ENCODE results near the gene PF4V1. TPM values are rescaled to one million over a fixed set of nuclear protein-coding genes. Genes with fewer than 3 reads are reported as not detected.

The PF4V1 gene
- polyA plus RNA-seq, 2 of the 4 experiments (the other 2 are of a cell fraction), result not detected

- DNase-seq (ENCODE audit: low read depth in 1 of 2, low spot score in 1 of 2), result no peak
- Histone ChIP-seq H3K9me3 (peaks cover 20% of the 10 kb centered on the region), H3K4me2 (no peak overlapping the region), H3K4me1 (no peaks in the 10 kb centered on the region), H3K4me3 (no peak overlapping the region), H3K27ac (no peak overlapping the region)
- TF ChIP-seq E2F6 (IDR thresholded peaks at IDR 0.05; ENCODE audit: borderline replicate concordance, low read depth), result no peak
- TF ChIP-seq CHD4 (IDR thresholded peaks at IDR 0.05; ENCODE audit: borderline replicate concordance), result no peak
- no peak for TF ChIP-seq EHF (CRISPR knock-in tag; IDR thresholded peaks at IDR 0.05)
- TF ChIP-seq SREBF2 (IDR thresholded peaks at IDR 0.05), result no peak
- TF ChIP-seq JUNB (IDR thresholded peaks at IDR 0.05), result no peak
- TF ChIP-seq PBX3 (IDR thresholded peaks at IDR 0.05), result no peak
- TF ChIP-seq MAX (IDR thresholded peaks at IDR 0.05), result no peak
- TF ChIP-seq HMGXB4 (CRISPR knock-in tag; IDR thresholded peaks at IDR 0.05; ENCODE audit: borderline replicate concordance), result no peak
- TF ChIP-seq TFCP2L1 (CRISPR knock-in tag; IDR thresholded peaks at IDR 0.05), result no peak
- no peak for TF ChIP-seq FOSL2 (IDR thresholded peaks at IDR 0.05)
- TF ChIP-seq FOSL2 (CRISPR knock-in tag; IDR thresholded peaks at IDR 0.05), result no peak
- no peak for TF ChIP-seq ZSCAN20 (CRISPR knock-in tag; IDR thresholded peaks at IDR 0.05)
- no peak for TF ChIP-seq USF2 (IDR thresholded peaks at IDR 0.05)
- no peak for TF ChIP-seq POLR2AphosphoS2 (conservative IDR thresholded peaks at IDR 0.05; ENCODE audit: low read length)
- no peak for TF ChIP-seq SMC3 (IDR thresholded peaks at IDR 0.05)
- TF ChIP-seq ESRRA (IDR thresholded peaks at IDR 0.05; ENCODE audit: borderline replicate concordance, low read length), result no peak
- no peak for TF ChIP-seq GATA3 (IDR thresholded peaks at IDR 0.05; ENCODE audit: borderline replicate concordance)
- TF ChIP-seq NFE2L2 (conservative IDR thresholded peaks at IDR 0.05; ENCODE audit: low read length), result no peak
- no peak for FAIRE-seq
- no peak for ATAC-seq
- ChIA-PET POLR2A (no interaction called here), CTCF (interaction anchor here (1.2 to 1.3 kb wide), 3 partner anchors 131 to 206 kb away, joined by 3 to 4 read pairs (median 3); partner anchors contain the start of gene CXCL3)
- 66% methylated on average over 4 of the region's 4 CpGs for WGBS (ENCODE audit: missing lambda C conversion rate)
These were observed 7.1 kb downstream of the PF4V1 start for GRCh38 chr4:73860181-73860580.

GRCh38 chr4:73860917-73861316 lies 7.8 kb downstream of the PF4V1 start:
- POLR2A ChIA-PET, result no interaction called here
- 81% methylated on average over 3 of the region's 3 CpGs for WGBS (ENCODE audit: missing lambda C conversion rate)
- CTCF ChIA-PET, result no interaction called here
- no peak for TF ChIP-seq KDM1A (IDR thresholded peaks at IDR 0.05; ENCODE audit: low read depth)
- TF ChIP-seq NPAS2 (CRISPR knock-in tag; IDR thresholded peaks at IDR 0.05; ENCODE audit: borderline replicate concordance), result no peak
- TF ChIP-seq CEBPB (IDR thresholded peaks at IDR 0.05), result no peak
- no peak for TF ChIP-seq RCOR1 (IDR thresholded peaks at IDR 0.05; ENCODE audit: low read depth, low read length)
- no peak for TF ChIP-seq EHMT2 (IDR thresholded peaks at IDR 0.05; ENCODE audit: low read depth)
- TF ChIP-seq ESRRA (IDR thresholded peaks at IDR 0.05; ENCODE audit: borderline replicate concordance, low read length), result no peak
- TF ChIP-seq ZFP36 (IDR thresholded peaks at IDR 0.05; ENCODE audit: borderline replicate concordance, partially characterized antibody), result no peak
- no peak for FAIRE-seq
- H3K4me3 ChIP-seq, result no peak overlapping the region
- ATAC-seq, result no peak
- H3K4me1 ChIP-seq, result no peaks in the 10 kb centered on the region
- no peak overlapping the region for H3K4me2 ChIP-seq
- H3K27ac ChIP-seq, result no peak overlapping the region
- no peak for DNase-seq (ENCODE audit: low read depth in 1 of 2, low spot score in 1 of 2)
- H3K9me3 ChIP-seq, result peaks cover 17% of the 10 kb centered on the region

All from A549 (cell line).